Astrocyte (in vitro differentiated cells and primary cell): ENCODE results near the gene MED4. TPM values are rescaled to one million over a fixed set of nuclear protein-coding genes. Genes with fewer than 3 reads are reported as not detected.

Source experiments
- DNase-seq: peaks from one replicate; pipeline ENCODE4 v3.0.0-alpha.2; 2010; ENCODE audit warnings: low read depth
- FAIRE-seq: peaks from 2 replicates; lab custom pipeline; 2011; peaks lifted over from hg19 to GRCh38; lab: Jason Lieb, UNC
- H2AFZ ChIP-seq: 2 replicates; pipeline ENCODE4 v1.6.0; 2012; ENCODE audit warnings: low read depth, low read length, inconsistent platforms
- H3K27ac ChIP-seq: 2 replicates; pipeline ENCODE4 v1.5.1; 2011; ENCODE audit warnings: low read depth, low read length, inconsistent platforms
- H3K27me3 ChIP-seq: 2 replicates; pipeline ENCODE4 v1.6.0; 2011; ENCODE audit warnings: low read length, inconsistent platforms; ENCODE audit not compliant: insufficient read depth
- H3K36me3 ChIP-seq: 2 replicates; pipeline ENCODE4 v1.5.1; 2011; ENCODE audit warnings: low read length, inconsistent platforms; ENCODE audit not compliant: insufficient read depth
- H3K4me1 ChIP-seq: 2 replicates; pipeline ENCODE4 v1.5.1; 2011; ENCODE audit warnings: low read length, inconsistent platforms; ENCODE audit not compliant: insufficient read depth
- H3K4me2 ChIP-seq: 2 replicates; pipeline ENCODE4 v1.6.0; 2012; ENCODE audit warnings: low read length, inconsistent platforms
- H3K4me3 ChIP-seq: 2 replicates; pipeline ENCODE4 v1.5.1; 2011; ENCODE audit warnings: low read depth, mild to moderate bottlenecking, low read length, inconsistent platforms; ENCODE audit not compliant: insufficient read depth
- H3K79me2 ChIP-seq: 2 replicates; pipeline ENCODE4 v1.6.0; 2012; ENCODE audit warnings: mild to moderate bottlenecking, low read length, inconsistent platforms; ENCODE audit not compliant: insufficient read depth
- H3K9ac ChIP-seq: 2 replicates; pipeline ENCODE4 v1.6.0; 2012; ENCODE audit warnings: mild to moderate bottlenecking, low read length, inconsistent platforms
- H3K9me3 ChIP-seq: 2 replicates; pipeline ENCODE4 v1.5.1; 2012; ENCODE audit warnings: low read depth, mild to moderate bottlenecking, low read length, inconsistent platforms; ENCODE audit not compliant: insufficient read depth
- H4K20me1 ChIP-seq: 2 replicates; pipeline ENCODE4 v1.6.0; 2012; ENCODE audit warnings: low read length, inconsistent platforms; ENCODE audit not compliant: insufficient read depth
- H3K27ac Mint-ChIP-seq: one replicate; pipeline ENCODE4 v1.8.0; 2021; ENCODE audit warnings: mild to moderate bottlenecking, mixed read lengths; ENCODE audit not compliant: unreplicated experiment
- H3K27me3 Mint-ChIP-seq: one replicate; pipeline ENCODE4 v1.8.0; 2021; ENCODE audit warnings: low read depth, mixed read lengths; ENCODE audit not compliant: unreplicated experiment
- H3K36me3 Mint-ChIP-seq: one replicate; pipeline ENCODE4 v1.8.0; 2021; ENCODE audit warnings: low read depth, mixed read lengths; ENCODE audit not compliant: unreplicated experiment
- H3K4me1 Mint-ChIP-seq: one replicate; pipeline ENCODE4 v1.8.0; 2021; ENCODE audit warnings: low read depth, mixed read lengths; ENCODE audit not compliant: unreplicated experiment
- H3K4me3 Mint-ChIP-seq: one replicate; pipeline ENCODE4 v1.8.0; 2021; ENCODE audit warnings: mild to moderate bottlenecking, moderate library complexity, mixed read lengths; ENCODE audit not compliant: unreplicated experiment
- H3K9me3 Mint-ChIP-seq: one replicate; pipeline ENCODE4 v1.8.0; 2021; ENCODE audit warnings: mild to moderate bottlenecking, mixed read lengths; ENCODE audit not compliant: unreplicated experiment
- EZH2 ChIP-seq: IDR thresholded peaks from 2 replicates; pipeline ENCODE4 v1.6.1; 2012; ENCODE audit warnings: mild to moderate bottlenecking, low read length, inconsistent platforms; ENCODE audit not compliant: insufficient read depth
- total RNA-seq: library from RNA; stranded (reverse); gene quantifications from 2 replicates; pipeline ENCODE4 v1.2.1, GENCODE V29; 2021
- TF ChIP-seq, protein P1 (sequence below): IDR thresholded peaks from 2 replicates; pipeline ENCODE4 v1.5.1; 2011; ENCODE audit warnings: low read depth, mild to moderate bottlenecking, inconsistent platforms, low read length, moderate library complexity; ENCODE audit not compliant: insufficient read depth

Gene MED4
- total RNA-seq, 1 donor from 2014 or later: 37.5 TPM

DNA sequence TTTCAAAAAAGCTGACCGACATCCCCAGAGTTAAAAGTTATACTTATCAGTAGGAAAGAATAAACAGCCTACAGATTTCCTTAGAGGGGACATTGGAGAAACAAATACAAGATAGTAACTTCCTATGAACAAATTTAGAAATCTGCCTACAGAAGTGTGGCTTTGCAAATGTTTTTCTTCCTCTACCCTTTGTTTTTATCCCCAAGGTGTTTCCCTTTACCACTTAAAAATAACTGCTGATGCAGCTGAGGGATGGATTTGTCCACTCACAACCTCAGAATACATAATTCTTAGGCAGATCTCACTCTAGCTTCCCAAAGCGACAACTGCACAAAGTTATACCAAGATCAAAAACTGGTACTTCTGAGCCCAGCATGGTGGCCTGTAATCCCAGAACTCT, 20.9 kb downstream of the MED4 start:
- Histone ChIP-seq H3K4me3 (no peak overlapping the region), H3K9me3 (peaks cover 20% of the 10 kb centered on the region), H3K4me1 (no peaks in the 10 kb centered on the region), H3K27ac (no peak overlapping the region), H2AFZ (no peak overlapping the region), H3K79me2 (no peaks in the 10 kb centered on the region), H3K4me2 (no peak overlapping the region), H4K20me1 (peaks cover 3% of the 10 kb centered on the region), H3K36me3 (peaks cover 31% of the 10 kb centered on the region), H3K9ac (no peak overlapping the region), H3K27me3 (no peaks in the 10 kb centered on the region)
- DNase-seq (no peak), FAIRE-seq (no peak)
- no peak overlapping the region for H3K27ac Mint-ChIP-seq
- TF ChIP-seq, protein P1, sequence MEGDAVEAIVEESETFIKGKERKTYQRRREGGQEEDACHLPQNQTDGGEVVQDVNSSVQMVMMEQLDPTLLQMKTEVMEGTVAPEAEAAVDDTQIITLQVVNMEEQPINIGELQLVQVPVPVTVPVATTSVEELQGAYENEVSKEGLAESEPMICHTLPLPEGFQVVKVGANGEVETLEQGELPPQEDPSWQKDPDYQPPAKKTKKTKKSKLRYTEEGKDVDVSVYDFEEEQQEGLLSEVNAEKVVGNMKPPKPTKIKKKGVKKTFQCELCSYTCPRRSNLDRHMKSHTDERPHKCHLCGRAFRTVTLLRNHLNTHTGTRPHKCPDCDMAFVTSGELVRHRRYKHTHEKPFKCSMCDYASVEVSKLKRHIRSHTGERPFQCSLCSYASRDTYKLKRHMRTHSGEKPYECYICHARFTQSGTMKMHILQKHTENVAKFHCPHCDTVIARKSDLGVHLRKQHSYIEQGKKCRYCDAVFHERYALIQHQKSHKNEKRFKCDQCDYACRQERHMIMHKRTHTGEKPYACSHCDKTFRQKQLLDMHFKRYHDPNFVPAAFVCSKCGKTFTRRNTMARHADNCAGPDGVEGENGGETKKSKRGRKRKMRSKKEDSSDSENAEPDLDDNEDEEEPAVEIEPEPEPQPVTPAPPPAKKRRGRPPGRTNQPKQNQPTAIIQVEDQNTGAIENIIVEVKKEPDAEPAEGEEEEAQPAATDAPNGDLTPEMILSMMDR: no peak
- no peak for TF ChIP-seq EZH2
- no peak overlapping the region for H3K4me3 Mint-ChIP-seq
- no peaks in the 10 kb centered on the region for H3K27me3 Mint-ChIP-seq
- peaks cover 30% of the 10 kb centered on the region for H3K9me3 Mint-ChIP-seq
- H3K36me3 Mint-ChIP-seq: peaks cover 51% of the 10 kb centered on the region
- H3K4me1 Mint-ChIP-seq: peaks cover 2% of the 10 kb centered on the region

DNA sequence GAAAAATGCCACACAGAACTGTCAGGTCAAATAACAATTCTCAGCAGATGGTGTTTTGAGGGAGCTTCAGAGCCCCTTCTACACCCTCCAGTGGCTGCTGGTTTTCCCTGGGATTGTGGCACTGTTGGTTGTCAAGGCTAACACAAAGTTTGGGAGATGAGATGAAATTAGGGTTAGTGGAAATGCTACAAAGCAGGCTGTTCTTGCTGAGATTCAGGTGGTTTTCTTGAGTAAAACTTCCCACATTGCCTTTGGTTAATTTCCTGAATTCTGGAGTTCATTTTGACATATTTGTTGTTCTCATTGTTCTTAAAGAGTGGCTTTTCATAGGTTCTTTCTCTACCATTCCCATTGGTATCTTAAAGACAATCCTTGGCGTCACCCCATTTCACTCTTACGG, 22.1 kb downstream of the MED4 start:
- H3K9me3 ChIP-seq: peaks cover 20% of the 10 kb centered on the region
- peak overlapping the region; percentile 78 for H3K27ac Mint-ChIP-seq
- H3K36me3 ChIP-seq: peaks cover 30% of the 10 kb centered on the region
- no peaks in the 10 kb centered on the region for H3K27me3 Mint-ChIP-seq
- H3K4me1 ChIP-seq: no peaks in the 10 kb centered on the region
- peaks cover 56% of the 10 kb centered on the region for H3K36me3 Mint-ChIP-seq
- peaks cover 2% of the 10 kb centered on the region for H3K4me1 Mint-ChIP-seq
- no peak overlapping the region for H3K4me3 ChIP-seq
- no peak overlapping the region for H3K9ac ChIP-seq
- no peak for DNase-seq
- no peak overlapping the region for H3K27ac ChIP-seq
- no peak for TF ChIP-seq EZH2
- TF ChIP-seq, protein P1: no peak
- no peak for FAIRE-seq
- no peak overlapping the region for H3K4me3 Mint-ChIP-seq
- H3K79me2 ChIP-seq: no peaks in the 10 kb centered on the region
- no peak overlapping the region for H3K4me2 ChIP-seq
- H4K20me1 ChIP-seq: no peaks in the 10 kb centered on the region
- H2AFZ ChIP-seq: no peak overlapping the region
- H3K27me3 ChIP-seq: no peaks in the 10 kb centered on the region
- peaks cover 30% of the 10 kb centered on the region for H3K9me3 Mint-ChIP-seq

DNA sequence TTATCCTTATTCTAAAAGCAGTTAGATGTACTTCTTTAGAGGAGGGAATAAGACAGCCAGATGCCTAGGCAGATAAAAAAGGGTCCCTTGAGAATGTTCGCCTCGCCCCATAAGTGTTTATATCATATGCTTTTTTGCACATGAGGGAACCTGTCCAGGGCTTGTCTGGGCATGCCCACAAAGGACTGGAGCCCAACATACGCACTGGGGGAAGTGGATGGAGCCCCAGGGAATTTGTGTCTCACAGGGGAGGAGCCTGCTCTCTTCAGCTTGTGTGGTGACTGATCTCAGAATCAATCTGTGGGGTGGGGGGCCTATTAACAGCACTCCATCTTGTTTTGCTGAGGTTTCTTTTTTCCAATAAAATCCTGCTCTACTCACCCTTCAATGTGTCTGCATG, 22.6 kb downstream of the MED4 start:
- Mint-ChIP-seq H3K27ac (peak overlapping the region; percentile 78), H3K4me3 (no peak overlapping the region), H3K27me3 (no peaks in the 10 kb centered on the region), H3K9me3 (peaks cover 30% of the 10 kb centered on the region), H3K4me1 (peaks cover 2% of the 10 kb centered on the region), H3K36me3 (peaks cover 61% of the 10 kb centered on the region)
- no peaks in the 10 kb centered on the region for H3K79me2 ChIP-seq
- H2AFZ ChIP-seq: no peak overlapping the region
- H3K9ac ChIP-seq: no peak overlapping the region
- DNase-seq (no peak), FAIRE-seq (no peak)
- H3K4me3 ChIP-seq: no peak overlapping the region
- H3K4me2 ChIP-seq: no peak overlapping the region
- H3K27ac ChIP-seq: no peak overlapping the region
- H3K36me3 ChIP-seq: peaks cover 33% of the 10 kb centered on the region
- H4K20me1 ChIP-seq: no peaks in the 10 kb centered on the region
- TF ChIP-seq EZH2: no peak
- TF ChIP-seq, protein P1: no peak
- H3K9me3 ChIP-seq: peaks cover 20% of the 10 kb centered on the region
- H3K27me3 ChIP-seq: no peaks in the 10 kb centered on the region
- H3K4me1 ChIP-seq: no peaks in the 10 kb centered on the region
